Measurements from ENCODE around the gene TNPO2. TPM values are rescaled to one million over a fixed set of nuclear protein-coding genes. Genes with fewer than 3 reads are reported as not detected.

Gene TNPO2
- total and polyA plus RNA-seq, 2 of the 13 experiments (the other 11 are each of a cell fraction or from before 2014, with no cell fraction given): 31.7 to 61.0 TPM

DNA sequence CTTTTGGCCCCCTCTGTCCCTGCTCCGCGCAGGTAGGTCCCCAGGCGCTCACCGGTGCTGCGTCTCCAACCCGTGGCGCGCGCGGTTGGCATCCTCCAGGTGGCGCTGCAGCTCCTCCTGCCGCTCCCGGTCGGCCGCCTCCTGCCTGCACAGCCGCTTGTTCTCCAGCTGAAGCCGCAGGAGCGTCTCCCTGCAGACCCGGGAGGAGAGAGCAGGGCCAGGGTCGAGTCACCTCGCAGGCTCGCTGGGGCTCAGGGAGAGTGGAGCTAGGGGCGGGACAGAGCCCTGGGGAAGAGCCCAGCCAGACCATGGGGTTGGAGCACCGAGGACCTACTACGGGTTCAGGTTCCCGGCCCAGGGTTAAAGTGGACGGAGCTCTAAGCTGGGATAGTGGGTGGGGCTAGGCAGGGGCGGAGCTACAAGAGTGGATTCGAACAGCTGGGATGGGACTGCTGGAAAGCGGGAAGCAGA is 42.4 kb upstream of the TNPO2 start (continued):
- TF ChIP-seq, protein P1, sequence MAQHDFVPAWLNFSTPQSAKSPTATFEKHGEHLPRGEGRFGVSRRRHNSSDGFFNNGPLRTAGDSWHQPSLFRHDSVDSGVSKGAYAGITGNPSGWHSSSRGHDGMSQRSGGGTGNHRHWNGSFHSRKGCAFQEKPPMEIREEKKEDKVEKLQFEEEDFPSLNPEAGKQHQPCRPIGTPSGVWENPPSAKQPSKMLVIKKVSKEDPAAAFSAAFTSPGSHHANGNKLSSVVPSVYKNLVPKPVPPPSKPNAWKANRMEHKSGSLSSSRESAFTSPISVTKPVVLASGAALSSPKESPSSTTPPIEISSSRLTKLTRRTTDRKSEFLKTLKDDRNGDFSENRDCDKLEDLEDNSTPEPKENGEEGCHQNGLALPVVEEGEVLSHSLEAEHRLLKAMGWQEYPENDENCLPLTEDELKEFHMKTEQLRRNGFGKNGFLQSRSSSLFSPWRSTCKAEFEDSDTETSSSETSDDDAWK (CRISPR knock-in tag; IDR thresholded peaks at IDR 0.05): no peak
- no peak for TF ChIP-seq NR2F1 (CRISPR knock-in tag; IDR thresholded peaks at IDR 0.05)
- no peak for TF ChIP-seq ZNF562 (CRISPR knock-in tag; IDR thresholded peaks at IDR 0.05; ENCODE audit: borderline replicate concordance)
- TF ChIP-seq RORA (CRISPR knock-in tag; IDR thresholded peaks at IDR 0.05): no peak
- TF ChIP-seq, protein P2, sequence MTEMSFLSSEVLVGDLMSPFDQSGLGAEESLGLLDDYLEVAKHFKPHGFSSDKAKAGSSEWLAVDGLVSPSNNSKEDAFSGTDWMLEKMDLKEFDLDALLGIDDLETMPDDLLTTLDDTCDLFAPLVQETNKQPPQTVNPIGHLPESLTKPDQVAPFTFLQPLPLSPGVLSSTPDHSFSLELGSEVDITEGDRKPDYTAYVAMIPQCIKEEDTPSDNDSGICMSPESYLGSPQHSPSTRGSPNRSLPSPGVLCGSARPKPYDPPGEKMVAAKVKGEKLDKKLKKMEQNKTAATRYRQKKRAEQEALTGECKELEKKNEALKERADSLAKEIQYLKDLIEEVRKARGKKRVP (CRISPR knock-in tag; IDR thresholded peaks at IDR 0.05): no peak
- TF ChIP-seq AGO1 (IDR thresholded peaks at IDR 0.05; ENCODE audit: low read depth, low read length, poor library complexity, severe bottlenecking): peak; percentile 65
- no peak for TF ChIP-seq ZNF3 (CRISPR knock-in tag; IDR thresholded peaks at IDR 0.05)
- no peak for TF ChIP-seq THYN1 (CRISPR knock-in tag; IDR thresholded peaks at IDR 0.05; ENCODE audit: borderline replicate concordance, low read depth)
- TF ChIP-seq, protein P3, sequence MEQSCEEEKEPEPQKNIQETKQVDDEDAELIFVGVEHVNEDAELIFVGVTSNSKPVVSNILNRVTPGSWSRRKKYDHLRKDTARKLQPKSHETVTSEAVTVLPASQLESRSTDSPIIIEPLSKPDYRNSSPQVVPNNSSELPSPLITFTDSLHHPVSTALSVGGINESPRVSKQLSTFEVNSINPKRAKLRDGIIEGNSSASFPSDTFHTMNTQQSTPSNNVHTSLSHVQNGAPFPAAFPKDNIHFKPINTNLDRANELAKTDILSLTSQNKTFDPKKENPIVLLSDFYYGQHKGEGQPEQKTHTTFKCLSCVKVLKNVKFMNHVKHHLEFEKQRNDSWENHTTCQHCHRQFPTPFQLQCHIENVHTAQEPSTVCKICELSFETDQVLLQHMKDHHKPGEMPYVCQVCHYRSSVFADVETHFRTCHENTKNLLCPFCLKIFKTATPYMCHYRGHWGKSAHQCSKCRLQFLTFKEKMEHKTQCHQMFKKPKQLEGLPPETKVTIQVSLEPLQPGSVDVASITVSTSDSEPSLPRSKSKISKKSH (CRISPR knock-in tag; IDR thresholded peaks at IDR 0.05; ENCODE audit: borderline replicate concordance): 0 out of 2 replicates have a peak, but pooled peaks have one; percentile 23
- no peak for TF ChIP-seq ZSCAN30 (CRISPR knock-in tag; IDR thresholded peaks at IDR 0.05)
- peak; percentile 68; the same call in 1 of the 2 replicates for TF ChIP-seq ETV6 (CRISPR knock-in tag; conservative IDR thresholded peaks at IDR 0.05)
- no peak for TF ChIP-seq ZNF660 (CRISPR knock-in tag; IDR thresholded peaks at IDR 0.05; ENCODE audit: borderline replicate concordance, low read depth)
- no peak for TF ChIP-seq ZBTB21 (CRISPR knock-in tag; IDR thresholded peaks at IDR 0.05)
- no peak for TF ChIP-seq NFE2 (CRISPR knock-in tag; IDR thresholded peaks at IDR 0.05)
- TF ChIP-seq REPIN1 (CRISPR knock-in tag; IDR thresholded peaks at IDR 0.05; ENCODE audit: borderline replicate concordance, low read depth): peak; percentile 65; the same call in 1 of the 2 replicates
- no peak for TF ChIP-seq PRPF4 (IDR thresholded peaks at IDR 0.05; ENCODE audit: low read depth, low read length, poor library complexity, severe bottlenecking)
- no peak for TF ChIP-seq TCF12 (IDR thresholded peaks at IDR 0.05)
- no peak for TF ChIP-seq TCF12 (CRISPR knock-in tag; IDR thresholded peaks at IDR 0.05)
- TF ChIP-seq SMARCC2 (IDR thresholded peaks at IDR 0.05): no peak
- TF ChIP-seq, protein P4, sequence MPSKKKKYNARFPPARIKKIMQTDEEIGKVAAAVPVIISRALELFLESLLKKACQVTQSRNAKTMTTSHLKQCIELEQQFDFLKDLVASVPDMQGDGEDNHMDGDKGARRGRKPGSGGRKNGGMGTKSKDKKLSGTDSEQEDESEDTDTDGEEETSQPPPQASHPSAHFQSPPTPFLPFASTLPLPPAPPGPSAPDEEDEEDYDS (CRISPR knock-in tag; IDR thresholded peaks at IDR 0.05): no peak; the same call in 1 of the 2 replicates
- peak; percentile 20; the same call in 1 of the 3 replicates for TF ChIP-seq MXI1 (IDR thresholded peaks at IDR 0.05; ENCODE audit: borderline replicate concordance, low read depth, low read length)
- TF ChIP-seq PAWR (CRISPR knock-in tag; IDR thresholded peaks at IDR 0.05; ENCODE audit: borderline replicate concordance): no peak
- TF ChIP-seq ZNF430 (CRISPR knock-in tag; IDR thresholded peaks at IDR 0.05): no peak
- TF ChIP-seq, protein P5, sequence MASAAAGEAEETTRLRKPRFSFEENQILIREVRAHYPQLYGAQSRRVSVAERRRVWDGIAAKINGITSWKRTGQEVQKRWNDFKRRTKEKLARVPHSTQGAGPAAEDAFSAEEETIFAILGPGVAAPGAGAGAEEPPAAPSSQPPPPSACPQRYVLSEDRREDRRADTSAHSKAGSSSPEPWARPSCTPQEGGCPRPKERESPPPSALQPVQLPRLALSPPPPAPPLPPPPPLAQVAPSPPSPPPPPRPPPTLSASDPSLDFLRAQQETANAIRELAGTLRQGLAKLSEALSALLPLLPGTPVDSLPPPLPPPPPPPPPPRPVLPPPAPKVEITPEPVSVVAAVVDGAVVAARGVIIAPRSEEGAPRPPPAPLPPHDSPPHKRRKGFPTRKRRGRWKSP (CRISPR knock-in tag; IDR thresholded peaks at IDR 0.05): 0 out of 2 replicates have a peak, but pooled peaks have one; percentile 34
- TF ChIP-seq SRSF9 (IDR thresholded peaks at IDR 0.05; ENCODE audit: borderline replicate concordance, insufficient read depth, low read depth, low read length, poor library complexity, severe bottlenecking): no peak
- no peak for TF ChIP-seq ZNF879 (CRISPR knock-in tag; IDR thresholded peaks at IDR 0.05)
